Glutamatergic neuron (in vitro differentiated cells): ENCODE results near the gene KEAP1. TPM values are rescaled to one million over a fixed set of nuclear protein-coding genes. Genes with fewer than 3 reads are reported as not detected.

ENCODE experiments used
- DNase-seq: peaks from one replicate; pipeline ENCODE4 v3.0.0; 2022
- H3K27ac Mint-ChIP-seq: one replicate; pipeline ENCODE4 v1.8.0; 2020; ENCODE audit warnings: mild to moderate bottlenecking, mixed read lengths, inconsistent platforms; ENCODE audit not compliant: unreplicated experiment
- H3K27me3 Mint-ChIP-seq: one replicate; pipeline ENCODE4 v1.8.0; 2020; ENCODE audit warnings: mild to moderate bottlenecking, moderate library complexity, mixed read lengths, inconsistent platforms; ENCODE audit not compliant: unreplicated experiment
- H3K36me3 Mint-ChIP-seq: one replicate; pipeline ENCODE4 v1.8.0; 2020; ENCODE audit warnings: mild to moderate bottlenecking, mixed read lengths, inconsistent platforms; ENCODE audit not compliant: unreplicated experiment
- H3K4me1 Mint-ChIP-seq: one replicate; pipeline ENCODE4 v1.8.0; 2020; ENCODE audit warnings: mild to moderate bottlenecking, low read depth, mixed read lengths, inconsistent platforms; ENCODE audit not compliant: unreplicated experiment
- H3K4me3 Mint-ChIP-seq: one replicate; pipeline ENCODE4 v1.8.0; 2020; ENCODE audit warnings: mild to moderate bottlenecking, mixed read lengths, inconsistent platforms; ENCODE audit not compliant: unreplicated experiment
- H3K9me3 Mint-ChIP-seq: one replicate; pipeline ENCODE4 v1.8.0; 2020; ENCODE audit warnings: mild to moderate bottlenecking, moderate library complexity, mixed read lengths, inconsistent platforms; ENCODE audit not compliant: unreplicated experiment
- total RNA-seq: library from RNA; stranded (reverse); fragmentation: NEBNext Ultra II Directional; extraction: Animal tissue kit (Norgen Biotek cat#: 25700); gene quantifications from one replicate; pipeline ENCODE4 v1.2.1, GENCODE V29; 2021; ENCODE audit not compliant: unreplicated experiment
- TF ChIP-seq, protein P1 (sequence below): fragments of 200-600 bp; sonication (generic); IDR thresholded peaks from one replicate; pipeline ENCODE4 v1.5.0; 2021; ENCODE audit not compliant: partially characterized antibody, unreplicated experiment

Gene KEAP1
- total RNA-seq, 1 donor from 2014 or later: 44.1 TPM

DNA sequence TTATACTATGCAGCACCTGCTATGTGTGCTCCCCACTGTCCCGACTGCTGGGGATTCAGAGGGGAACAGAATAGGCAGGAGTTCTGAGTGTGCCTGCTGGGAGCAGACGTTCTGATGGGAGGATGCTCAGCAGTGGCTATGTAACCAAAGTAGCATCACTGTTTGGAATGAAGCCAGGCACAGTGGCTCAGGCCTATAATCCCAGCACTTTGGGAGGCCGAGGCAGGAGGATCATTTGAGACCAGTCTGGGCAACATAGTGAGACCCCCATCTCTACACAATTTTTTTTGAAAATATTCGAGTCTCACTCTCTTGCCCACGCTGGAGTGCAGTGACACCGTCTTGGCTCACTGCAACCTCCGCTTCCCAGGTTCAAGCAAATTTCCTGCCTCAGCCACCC lies 46.6 kb upstream of the KEAP1 start:
- Mint-ChIP-seq H3K9me3 (no peaks in the 10 kb centered on the region), H3K4me3 (no peak overlapping the region), H3K27ac (no peak overlapping the region), H3K4me1 (peaks cover 1% of the 10 kb centered on the region), H3K36me3 (no peaks in the 10 kb centered on the region), H3K27me3 (peaks cover 1% of the 10 kb centered on the region)
- DNase-seq: no peak
- TF ChIP-seq, protein P1, sequence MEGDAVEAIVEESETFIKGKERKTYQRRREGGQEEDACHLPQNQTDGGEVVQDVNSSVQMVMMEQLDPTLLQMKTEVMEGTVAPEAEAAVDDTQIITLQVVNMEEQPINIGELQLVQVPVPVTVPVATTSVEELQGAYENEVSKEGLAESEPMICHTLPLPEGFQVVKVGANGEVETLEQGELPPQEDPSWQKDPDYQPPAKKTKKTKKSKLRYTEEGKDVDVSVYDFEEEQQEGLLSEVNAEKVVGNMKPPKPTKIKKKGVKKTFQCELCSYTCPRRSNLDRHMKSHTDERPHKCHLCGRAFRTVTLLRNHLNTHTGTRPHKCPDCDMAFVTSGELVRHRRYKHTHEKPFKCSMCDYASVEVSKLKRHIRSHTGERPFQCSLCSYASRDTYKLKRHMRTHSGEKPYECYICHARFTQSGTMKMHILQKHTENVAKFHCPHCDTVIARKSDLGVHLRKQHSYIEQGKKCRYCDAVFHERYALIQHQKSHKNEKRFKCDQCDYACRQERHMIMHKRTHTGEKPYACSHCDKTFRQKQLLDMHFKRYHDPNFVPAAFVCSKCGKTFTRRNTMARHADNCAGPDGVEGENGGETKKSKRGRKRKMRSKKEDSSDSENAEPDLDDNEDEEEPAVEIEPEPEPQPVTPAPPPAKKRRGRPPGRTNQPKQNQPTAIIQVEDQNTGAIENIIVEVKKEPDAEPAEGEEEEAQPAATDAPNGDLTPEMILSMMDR: no peak

DNA sequence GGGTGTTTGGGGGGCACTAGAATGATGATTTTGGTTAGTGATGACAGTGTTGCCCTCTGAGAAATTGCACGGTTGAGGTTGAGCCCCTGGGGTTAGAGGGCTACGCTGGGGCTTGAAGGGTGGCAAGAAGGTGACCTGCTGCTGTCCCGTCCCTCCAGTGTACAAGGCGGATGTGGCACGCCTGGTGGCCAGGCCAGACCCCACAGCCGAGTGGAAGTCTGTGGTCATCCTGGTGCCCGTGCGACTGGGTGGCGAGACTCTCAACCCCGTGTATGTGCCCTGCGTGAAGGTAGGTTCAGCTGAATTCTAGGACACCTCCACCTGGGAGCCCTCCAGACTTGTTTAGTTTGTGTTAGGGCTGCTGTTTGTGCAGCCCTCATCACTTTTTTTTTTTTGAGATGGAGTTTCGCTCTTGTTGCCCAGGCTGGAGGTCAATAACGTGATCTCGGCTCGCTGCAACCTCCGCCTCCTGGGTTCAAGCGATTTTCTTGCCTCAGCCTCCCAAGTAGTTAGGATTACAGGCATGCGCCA lies 45.7 kb upstream of the KEAP1 start:
- TF ChIP-seq, protein P1: no peak
- H3K4me1 Mint-ChIP-seq: peaks cover 1% of the 10 kb centered on the region
- H3K9me3 Mint-ChIP-seq: peaks cover 2% of the 10 kb centered on the region
- H3K27me3 Mint-ChIP-seq: peaks cover 1% of the 10 kb centered on the region
- H3K27ac Mint-ChIP-seq: no peak overlapping the region
- DNase-seq: no peak
- no peaks in the 10 kb centered on the region for H3K36me3 Mint-ChIP-seq
- no peak overlapping the region for H3K4me3 Mint-ChIP-seq

DNA sequence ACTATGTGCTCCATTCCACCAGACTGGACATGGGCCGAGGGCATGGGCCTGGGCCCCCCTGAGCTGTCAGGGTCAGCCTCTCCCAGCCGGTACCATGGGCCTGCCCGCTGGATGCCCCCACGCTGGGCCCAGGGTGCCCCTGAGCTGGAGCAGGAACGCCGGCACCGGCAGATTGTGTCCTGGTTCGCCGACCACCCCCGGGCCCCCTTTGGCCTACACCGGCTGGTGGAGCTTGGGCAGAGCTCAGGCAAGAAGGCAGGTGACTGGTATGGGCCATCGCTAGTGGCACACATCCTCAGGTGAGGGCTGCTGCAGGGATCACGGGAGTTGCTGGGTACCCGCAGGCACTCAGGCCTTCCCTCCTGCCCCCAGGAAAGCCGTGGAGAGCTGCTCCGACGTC lies 43.7 kb upstream of the KEAP1 start:
- H3K4me1 Mint-ChIP-seq: peaks cover 1% of the 10 kb centered on the region
- TF ChIP-seq, protein P1: no peak
- no peak overlapping the region for H3K4me3 Mint-ChIP-seq
- no peaks in the 10 kb centered on the region for H3K36me3 Mint-ChIP-seq
- H3K27ac Mint-ChIP-seq: no peak overlapping the region
- peaks cover 4% of the 10 kb centered on the region for H3K9me3 Mint-ChIP-seq
- DNase-seq: no peak
- H3K27me3 Mint-ChIP-seq: peaks cover 3% of the 10 kb centered on the region

DNA sequence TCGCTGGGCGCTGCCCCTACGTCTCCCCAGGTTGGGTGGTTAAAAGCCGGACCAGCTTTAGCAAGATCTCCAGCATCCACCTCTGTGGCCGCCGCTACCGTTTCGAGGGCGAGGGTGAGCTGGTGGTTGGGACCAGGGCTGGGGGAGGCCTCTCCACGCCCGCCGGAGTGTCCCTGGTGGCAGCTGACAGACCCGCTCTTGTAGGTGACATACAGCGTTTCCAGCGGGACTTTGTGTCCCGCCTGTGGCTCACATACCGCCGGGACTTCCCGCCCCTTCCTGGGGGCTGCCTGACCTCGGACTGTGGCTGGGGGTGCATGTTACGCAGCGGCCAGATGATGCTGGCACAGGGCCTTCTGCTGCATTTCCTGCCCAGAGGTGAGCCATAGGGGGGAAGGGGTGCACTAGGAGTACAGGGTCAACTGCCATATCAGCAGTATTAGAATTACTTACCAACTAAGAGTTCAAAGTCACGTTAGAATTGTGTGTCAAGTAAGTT lies 41.6 kb upstream of the KEAP1 start:
- no peak for DNase-seq

DNA sequence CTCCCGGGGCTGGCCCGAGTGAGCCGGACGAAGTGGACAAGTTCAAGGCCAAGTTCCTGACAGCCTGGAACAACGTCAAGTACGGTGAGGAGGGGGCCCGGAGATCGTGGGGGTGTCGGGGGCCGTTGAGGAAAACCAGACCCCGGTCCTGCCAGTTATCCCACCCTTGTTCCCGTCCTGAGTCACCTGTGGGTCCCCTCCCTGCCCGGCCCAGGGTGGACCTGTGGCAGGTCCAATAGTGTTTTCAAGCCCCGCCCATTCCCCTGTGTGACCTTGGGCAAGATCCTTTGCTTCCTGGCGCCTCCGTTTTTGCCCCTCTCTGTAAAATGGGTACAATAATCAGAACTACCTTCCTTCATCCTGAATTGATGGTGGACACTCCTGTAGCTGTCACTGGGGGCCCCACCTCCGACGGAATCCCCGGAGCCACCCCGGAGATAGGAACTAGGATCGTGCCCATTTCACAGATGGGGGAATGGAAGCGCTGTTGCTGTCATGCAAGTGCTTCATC lies 41.1 kb upstream of the KEAP1 start:
- DNase-seq: no peak
- peaks cover 6% of the 10 kb centered on the region for H3K9me3 Mint-ChIP-seq
- H3K27me3 Mint-ChIP-seq: peaks cover 8% of the 10 kb centered on the region
- peaks cover 1% of the 10 kb centered on the region for H3K4me1 Mint-ChIP-seq
- no peaks in the 10 kb centered on the region for H3K36me3 Mint-ChIP-seq
- H3K27ac Mint-ChIP-seq: peak overlapping the region; percentile 86
- TF ChIP-seq, protein P1: no peak
- peak overlapping the region; percentile 90 for H3K4me3 Mint-ChIP-seq

More for the DNA sequence above, 41.6 kb upstream of the KEAP1 start:
- H3K36me3 Mint-ChIP-seq: no peaks in the 10 kb centered on the region
- H3K27ac Mint-ChIP-seq: no peak overlapping the region
- H3K4me3 Mint-ChIP-seq: peak overlapping the region; percentile 90
- H3K27me3 Mint-ChIP-seq: peaks cover 8% of the 10 kb centered on the region
- H3K9me3 Mint-ChIP-seq: peaks cover 6% of the 10 kb centered on the region
- TF ChIP-seq, protein P1: no peak
- peaks cover 1% of the 10 kb centered on the region for H3K4me1 Mint-ChIP-seq
